Adrenal gland (tissue), 12 donors: ENCODE results near the gene GAB4. TPM values are rescaled to one million over a fixed set of nuclear protein-coding genes. Genes with fewer than 3 reads are reported as not detected.

Experiments
- DNase-seq, 7 donors: peaks; one replicate each; pipeline ENCODE4 v3.0.0-alpha.2; 2019 to 2020
- H3K27ac ChIP-seq, 5 donors: fragments of 200-600 bp; sonication (generic) in 4 of 5; 1 replicate in 3 of 5; 2 replicates in 2 of 5; pipeline versions ENCODE4 v1.5.1 to v1.8.0; 2016 to 2020; ENCODE audit warnings: mild to moderate bottlenecking in 1 of 5
- H3K27me3 ChIP-seq: fragments of 200-600 bp; 2 replicates; pipeline ENCODE4 v1.8.0; 2021
- H3K36me3 ChIP-seq, 2 donors: fragments of 200-600 bp; replicated peaks in 1 of 2; 1 replicate in 1 of 2; 2 replicates in 1 of 2; pipeline versions ENCODE4 v1.5.1 to v1.8.0; 2018 to 2022
- H3K4me1 ChIP-seq, 2 donors: fragments of 200-600 bp; replicated peaks in 1 of 2; 1 replicate in 1 of 2; 2 replicates in 1 of 2; pipeline versions ENCODE4 v1.5.1 to v1.8.0; 2018 to 2021
- H3K4me3 ChIP-seq, 4 donors: fragments of 200-600 bp; sonication (generic) in 3 of 4; one replicate each; pipeline ENCODE4 v1.5.1; 2016 to 2018
- H3K9me3 ChIP-seq, 3 donors: fragments of 200-600 bp; sonication (generic) in 1 of 3; replicated peaks in 1 of 3; 1 replicate in 2 of 3; 2 replicates in 1 of 3; pipeline versions ENCODE4 v1.5.1 to v1.8.0; 2016 to 2021
- CTCF ChIP-seq, 6 experiments: fragments of 450-650 bp in 4 of 6; fragments of 200-600 bp in 2 of 6; sonication (generic) in 1 of 6; IDR thresholded peaks; 1 replicate in 5 of 6; 2 replicates in 1 of 6; pipeline versions ENCODE4 v1.5.1 to v1.8.0; 2016 to 2021; ENCODE audit warnings: antibody characterized with exemption in 6 of 6, mild to moderate bottlenecking in 2 of 6, moderate library complexity in 1 of 6
- POLR2A ChIP-seq, 2 donors: fragments of 450-650 bp; IDR thresholded peaks; one replicate each; pipeline ENCODE4 v1.6.1; 2017; ENCODE audit warnings: antibody characterized with exemption in 2 of 2, mild to moderate bottlenecking in 2 of 2, moderate library complexity in 1 of 2
- WGBS, 4 donors: extraction: QIAGEN DNeasy Blood & Tissue Kit in 2 of 4; methylation state at CpG; one replicate each; pipeline versions ENCODE4 v1.1.5 to v1.1.7; 2013 to 2017; 5-methylcytosine and 5-hydroxymethylcytosine counted together
- intact Hi-C, 2 donors: fragments of 100-400 bp; cut with DNase I; formaldehyde crosslinking; loops; one replicate each; pipeline versions ENCODE4 v1.14.1 to v1.15.0; 2022 to 2023
- polyA plus RNA-seq, 3 donors: library from polyadenylated mRNA; stranded (reverse); fragments of 200-250 nt in 2 of 3; fragments of 350-450 nt in 1 of 3; fragmentation: Illumina TruSeq in 1 of 3; extraction: RNeasy Lipid Tissue Mini Kit (QIAGEN cat#74804) in 1 of 3; gene quantifications; one replicate each; pipeline ENCODE4 v1.2.3, GENCODE V29; 2013 to 2014
- total RNA-seq, 9 donors: library from RNA; depleted of rRNA in 4 of 9; stranded (reverse); fragments of >200 nt in 4 of 9; fragments of 120-200 nt in 1 of 9; fragmentation: NEBNext Ultra II Directional in 1 of 9; extraction: Animal tissue kit (Norgen Biotek cat#: 25700) in 1 of 9; gene quantifications; one replicate each; pipeline versions ENCODE4 v1.1.0 to v1.2.4, GENCODE V29; 2013 to 2023
- donor health status: healthy with polysubstance abuse.
- donor health status: Bipolar disorder and iron deficiency.
- donor health status: DM: yes; HTN: yes; CAD: no.
- donor health status: DM: no; HTN: no; CAD: no.
- donor health status: DM: no; HTN: no; CAD: no.
- donor health status: DM: yes; HTN: yes; CAD: no.

Gene GAB4
- total and polyA plus RNA-seq, 12 donors, result 0.03 TPM; not detected in 11

- Histone ChIP-seq H3K4me1 (no peaks in the 10 kb centered on the region), H3K36me3 (no peaks in the 10 kb centered on the region), H3K4me3 (no peak overlapping the region), H3K27me3 (peaks cover 8% of the 10 kb centered on the region), H3K27ac (no peak overlapping the region), H3K9me3 (no peaks in the 10 kb centered on the region)
- 14 to 32% (median 22%) methylated on average over 18 to 22 of the region's 22 CpGs for WGBS, 4 donors
- peak in 1 of 6 experiments; percentile 9 for TF ChIP-seq CTCF (IDR thresholded peaks at IDR 0.05)
- no peak for TF ChIP-seq POLR2A (IDR thresholded peaks at IDR 0.05)
- intact Hi-C loops, result no loop called here
- DNase-seq, result no peak
Observed at GRCh38 chr22:17007257-17007656, 765 bp downstream of the GAB4 start.

- Histone ChIP-seq H3K9me3 (no peaks in the 10 kb centered on the region), H3K27ac (no peak overlapping the region), H3K4me1 (no peaks in the 10 kb centered on the region), H3K27me3 (no peaks in the 10 kb centered on the region), H3K4me3 (no peak overlapping the region), H3K36me3 (no peaks in the 10 kb centered on the region)
- no peak for DNase-seq
- WGBS, 4 donors, result 74 to 85% (median 77%) methylated on average over 6 of the region's 6 CpGs
- intact Hi-C loops, result no loop called here
- TF ChIP-seq CTCF (IDR thresholded peaks at IDR 0.05), result no peak
- TF ChIP-seq POLR2A (IDR thresholded peaks at IDR 0.05), result no peak
Observed at GRCh38 chr22:16989915-16990314, 18.1 kb downstream of the GAB4 start.

GRCh38 chr22:16988257-16988656, 19.8 kb downstream of the GAB4 start:
- intact Hi-C loops, result no loop called here
- 70 to 93% (median 81%) methylated on average over 2 to 6 of the region's 6 CpGs for WGBS, 4 donors
- H3K36me3 ChIP-seq, result no peaks in the 10 kb centered on the region
- H3K4me1 ChIP-seq, result no peaks in the 10 kb centered on the region
- no peak for DNase-seq
- no peak overlapping the region for H3K27ac ChIP-seq
- no peaks in the 10 kb centered on the region for H3K27me3 ChIP-seq
- no peaks in the 10 kb centered on the region for H3K9me3 ChIP-seq
- no peak overlapping the region for H3K4me3 ChIP-seq
- TF ChIP-seq CTCF (IDR thresholded peaks at IDR 0.05) (no peak), POLR2A (IDR thresholded peaks at IDR 0.05) (no peak)

- TF ChIP-seq POLR2A (IDR thresholded peaks at IDR 0.05) (no peak), CTCF (IDR thresholded peaks at IDR 0.05) (no peak)
- no peak overlapping the region for H3K4me3 ChIP-seq
- no peak overlapping the region for H3K27ac ChIP-seq
- H3K36me3 ChIP-seq, result no peaks in the 10 kb centered on the region
- no peaks in the 10 kb centered on the region for H3K4me1 ChIP-seq
- WGBS, 4 donors, result 69 to 85% (median 80%) methylated on average over 7 of the region's 7 CpGs
- no peaks in the 10 kb centered on the region for H3K9me3 ChIP-seq
- DNase-seq, result no peak
- H3K27me3 ChIP-seq, result no peaks in the 10 kb centered on the region
- intact Hi-C loops, result no loop called here
Observed at GRCh38 chr22:16987822-16988221, 20.2 kb downstream of the GAB4 start.
